HUES6 (cell line): Measurements from ENCODE around the gene BLTP3A.
"Not testable (repeated sequence)": the region's sequence is repeated elsewhere in the genome, so short reads cannot be mapped to it uniquely, and the experiment has no call there.

Experiments used
- H3K27ac ChIP-seq: 2 replicates; pipeline ENCODE4 v1.7.0; 2013; ENCODE audit warnings: low read depth, mild to moderate bottlenecking, low read length, inconsistent platforms
- H3K27me3 ChIP-seq: 2 replicates; pipeline ENCODE4 v1.6.1; 2013; ENCODE audit warnings: low read length; ENCODE audit not compliant: control insufficient read depth, insufficient read depth
- H3K36me3 ChIP-seq: 2 replicates; pipeline ENCODE4 v1.6.1; 2013; ENCODE audit warnings: low read length; ENCODE audit not compliant: control insufficient read depth, insufficient read depth
- H3K4me1 ChIP-seq: 2 replicates; pipeline ENCODE4 v1.6.1; 2013; ENCODE audit warnings: low read length; ENCODE audit not compliant: control insufficient read depth, insufficient read depth
- H3K4me3 ChIP-seq: 2 replicates; pipeline ENCODE4 v1.5.1; 2013; ENCODE audit warnings: low read depth, low read length
- H3K9ac ChIP-seq: one replicate; pipeline ENCODE4 v1.6.1; 2013; ENCODE audit warnings: mild to moderate bottlenecking, low read length
- H3K9me3 ChIP-seq: 2 replicates; pipeline ENCODE4 v1.6.1; 2013; ENCODE audit warnings: low read depth, low read length; ENCODE audit not compliant: control insufficient read depth, insufficient read depth

BLTP3A gene

DNA sequence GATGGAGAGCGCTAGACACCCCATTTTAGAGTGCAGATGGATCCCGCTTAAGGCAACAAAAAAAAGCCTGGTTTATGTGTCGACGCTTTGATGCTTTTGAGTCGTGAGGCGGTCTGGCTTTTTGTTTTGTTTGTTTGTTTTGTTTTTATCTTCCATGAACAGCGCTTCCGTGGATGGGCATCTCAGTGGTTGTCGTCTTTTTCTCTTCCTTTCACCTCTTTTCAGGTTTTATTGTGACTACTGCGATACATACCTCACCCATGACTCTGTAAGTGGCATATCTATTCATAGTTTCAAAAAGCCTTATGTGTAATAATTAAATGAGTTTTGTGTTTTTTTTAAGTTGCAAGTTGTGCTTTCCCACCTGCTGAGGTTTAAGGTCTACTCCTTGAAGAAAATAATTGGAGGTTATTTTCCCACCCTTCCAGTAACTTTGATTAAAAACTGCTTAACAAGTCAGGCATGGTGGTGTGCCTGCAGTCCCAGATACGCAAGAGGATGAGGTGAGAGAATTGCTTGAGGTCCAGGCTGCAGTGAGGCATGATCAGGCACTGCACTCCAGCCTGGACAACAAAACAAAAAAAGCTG lies 34.1 kb upstream of the BLTP3A start:
- Histone ChIP-seq H3K27ac (peak overlapping the region; percentile 67), H3K4me1 (no peaks in the 10 kb centered on the region), H3K4me3 (peak overlapping the region; percentile 93), H3K9ac (peak overlapping the region; percentile 98), H3K9me3 (no peaks in the 10 kb centered on the region), H3K27me3 (no peaks in the 10 kb centered on the region), H3K36me3 (peaks cover 28% of the 10 kb centered on the region)

DNA sequence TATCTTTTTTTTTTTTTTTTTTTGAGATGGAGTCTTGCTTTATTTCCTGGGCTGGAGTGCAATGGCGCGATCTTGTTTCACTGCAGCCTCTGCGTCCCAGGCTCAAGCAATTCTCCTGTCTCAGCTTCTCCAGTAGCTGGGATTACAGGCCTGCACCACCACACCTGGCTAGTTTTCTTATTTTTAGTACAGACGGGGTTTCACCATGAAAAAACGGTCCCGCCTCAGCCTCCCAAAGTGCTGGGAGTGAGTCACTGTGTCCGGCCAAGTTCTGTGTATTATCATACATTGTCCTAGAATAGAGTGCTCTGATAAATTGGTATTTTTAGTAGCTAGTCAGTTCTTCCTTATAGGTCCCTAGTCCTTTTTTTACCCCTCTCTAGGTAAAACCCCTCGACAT lies 31.8 kb upstream of the BLTP3A start:
- Histone ChIP-seq H3K4me3 (no peak overlapping the region), H3K9ac (no peak overlapping the region), H3K36me3 (peaks cover 43% of the 10 kb centered on the region), H3K27me3 (no peaks in the 10 kb centered on the region), H3K9me3 (no peaks in the 10 kb centered on the region), H3K4me1 (no peaks in the 10 kb centered on the region), H3K27ac (no peak overlapping the region)

DNA sequence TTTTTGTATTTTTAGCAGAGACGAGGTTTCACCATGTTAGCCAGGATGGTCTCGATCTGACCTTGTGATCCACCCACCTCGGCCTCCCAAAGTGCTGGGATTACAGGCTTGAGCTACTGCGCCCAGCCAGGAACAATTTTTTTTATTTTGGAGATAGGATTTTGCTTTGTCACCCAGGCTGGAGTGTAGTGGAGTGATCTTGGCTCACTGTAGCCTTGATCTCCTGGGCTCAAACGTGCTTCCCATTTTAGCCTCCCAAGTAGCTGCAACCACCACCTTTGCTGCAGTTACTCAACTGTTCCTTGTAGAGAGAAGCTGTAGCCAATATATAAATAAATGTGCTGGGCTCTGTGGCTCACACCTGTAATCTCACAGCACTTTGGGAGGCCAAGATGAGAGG lies 30.2 kb upstream of the BLTP3A start:
- not testable (repeated sequence) for H3K27ac ChIP-seq, H3K27me3 ChIP-seq, H3K9me3 ChIP-seq, H3K4me3 ChIP-seq, H3K9ac ChIP-seq, H3K4me1 ChIP-seq
- peaks cover 56% of the 10 kb centered on the region for H3K36me3 ChIP-seq

DNA sequence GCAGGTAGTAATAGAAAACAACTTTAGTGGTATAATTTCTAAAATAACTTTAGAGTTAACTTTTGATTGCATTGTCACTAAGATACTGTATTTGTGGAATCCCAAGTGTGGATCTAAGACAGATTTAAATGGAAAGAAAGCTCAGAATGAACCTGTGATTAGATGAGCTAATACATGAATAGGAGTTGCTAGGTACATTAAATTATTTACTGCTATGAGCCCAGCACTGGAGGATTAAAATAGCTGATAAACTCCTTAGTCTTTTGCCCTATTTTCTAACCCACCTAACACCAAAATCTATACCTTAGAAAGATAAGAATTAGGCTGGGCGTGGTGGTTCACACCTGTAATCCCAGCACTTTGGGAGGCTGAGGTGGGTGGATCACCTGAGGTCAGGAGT lies 23.7 kb upstream of the BLTP3A start:
- H3K4me3 ChIP-seq = no peak overlapping the region
- no peaks in the 10 kb centered on the region for H3K9me3 ChIP-seq
- H3K9ac ChIP-seq = no peak overlapping the region
- no peaks in the 10 kb centered on the region for H3K4me1 ChIP-seq
- peaks cover 86% of the 10 kb centered on the region for H3K36me3 ChIP-seq
- no peaks in the 10 kb centered on the region for H3K27me3 ChIP-seq
- no peak overlapping the region for H3K27ac ChIP-seq

DNA sequence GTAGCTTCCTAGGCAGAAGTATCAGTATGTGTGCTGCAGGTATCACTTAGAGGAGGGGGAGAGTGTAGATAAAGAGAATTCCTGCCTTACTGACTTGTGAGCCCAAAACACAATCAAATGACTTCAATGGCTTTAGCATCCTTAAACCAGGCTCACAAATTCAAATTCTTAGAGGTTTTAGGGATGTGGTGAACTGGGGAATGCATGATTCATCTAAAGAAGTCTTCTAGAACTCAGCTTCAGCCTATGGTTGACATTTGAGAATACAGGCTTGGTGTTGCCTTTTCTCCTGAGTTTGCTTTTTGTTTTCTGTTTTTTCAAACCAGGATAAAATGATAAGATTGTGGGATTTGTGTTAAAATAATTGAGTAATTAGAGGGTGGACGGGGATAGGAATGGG lies 20.2 kb upstream of the BLTP3A start:
- no peak overlapping the region for H3K4me3 ChIP-seq
- H3K4me1 ChIP-seq = no peaks in the 10 kb centered on the region
- H3K9me3 ChIP-seq = no peaks in the 10 kb centered on the region
- peaks cover 83% of the 10 kb centered on the region for H3K36me3 ChIP-seq
- no peak overlapping the region for H3K9ac ChIP-seq
- H3K27me3 ChIP-seq = no peaks in the 10 kb centered on the region
- H3K27ac ChIP-seq = no peak overlapping the region

DNA sequence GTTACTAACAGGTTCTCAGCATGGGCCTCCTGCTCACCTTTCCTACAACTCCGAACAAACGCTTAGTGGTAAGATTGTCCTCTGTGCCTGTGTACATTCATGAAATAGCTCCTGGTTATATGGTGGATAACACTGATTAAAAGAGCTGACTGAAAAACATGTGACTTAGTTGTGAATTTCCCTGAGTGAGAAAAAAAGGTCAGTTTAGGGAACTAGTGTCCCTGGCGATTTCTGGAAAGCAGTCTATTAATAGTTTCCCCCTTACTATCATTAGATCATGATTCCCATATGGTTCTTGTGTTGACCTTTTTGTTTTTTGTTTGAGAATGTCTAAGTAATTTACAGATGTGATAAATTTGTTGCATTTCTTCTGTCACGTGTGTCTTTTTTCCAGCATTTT lies 18.9 kb upstream of the BLTP3A start:
- Histone ChIP-seq H3K27me3 (no peaks in the 10 kb centered on the region), H3K4me1 (no peaks in the 10 kb centered on the region), H3K27ac (no peak overlapping the region), H3K9me3 (no peaks in the 10 kb centered on the region), H3K36me3 (peaks cover 71% of the 10 kb centered on the region), H3K9ac (no peak overlapping the region), H3K4me3 (no peak overlapping the region)

DNA sequence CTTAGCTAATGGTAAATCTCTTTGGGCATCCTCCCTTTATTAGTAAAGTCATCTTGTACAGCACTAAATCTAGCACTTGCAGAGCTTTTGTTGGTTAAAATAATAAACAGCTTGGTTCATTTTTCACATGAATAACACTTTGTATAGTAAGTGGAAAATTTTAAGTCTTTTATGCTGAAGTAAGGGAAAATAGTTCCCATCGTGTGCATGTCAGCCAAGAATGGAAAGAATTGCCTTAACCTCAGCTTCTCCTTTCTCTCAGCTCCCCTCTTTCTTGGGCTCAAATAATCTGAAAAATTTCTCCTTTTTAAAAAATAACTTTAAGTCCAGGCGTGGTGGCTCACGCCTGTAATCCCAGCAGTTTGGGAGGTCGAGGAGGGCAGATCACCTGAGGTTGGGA lies 18.0 kb upstream of the BLTP3A start:
- Histone ChIP-seq H3K27ac (no peak overlapping the region), H3K9me3 (no peaks in the 10 kb centered on the region), H3K9ac (no peak overlapping the region), H3K27me3 (no peaks in the 10 kb centered on the region), H3K4me1 (no peaks in the 10 kb centered on the region), H3K4me3 (no peak overlapping the region), H3K36me3 (peaks cover 61% of the 10 kb centered on the region)

DNA sequence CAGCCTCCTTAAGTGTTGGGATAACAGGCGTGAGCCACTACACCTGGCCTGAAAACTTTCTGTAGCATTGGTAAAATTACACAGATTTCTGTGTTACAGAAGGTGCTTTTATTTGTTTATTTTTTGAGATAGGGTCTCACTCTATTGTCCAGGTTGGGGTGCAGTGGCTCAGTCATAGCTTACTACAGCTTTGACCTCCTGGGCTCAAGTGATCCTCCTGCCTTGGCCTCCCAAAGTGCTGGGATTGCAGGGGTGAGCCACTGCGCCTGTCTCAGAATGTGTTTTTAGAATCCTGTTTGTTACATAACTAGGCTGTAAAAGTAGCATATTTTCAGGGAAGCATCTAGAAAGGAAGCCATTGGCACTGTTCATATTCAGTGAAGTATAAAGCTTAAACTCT lies 16.9 kb upstream of the BLTP3A start:
- Histone ChIP-seq H3K27ac (no peak overlapping the region), H3K4me3 (no peak overlapping the region)

DNA sequence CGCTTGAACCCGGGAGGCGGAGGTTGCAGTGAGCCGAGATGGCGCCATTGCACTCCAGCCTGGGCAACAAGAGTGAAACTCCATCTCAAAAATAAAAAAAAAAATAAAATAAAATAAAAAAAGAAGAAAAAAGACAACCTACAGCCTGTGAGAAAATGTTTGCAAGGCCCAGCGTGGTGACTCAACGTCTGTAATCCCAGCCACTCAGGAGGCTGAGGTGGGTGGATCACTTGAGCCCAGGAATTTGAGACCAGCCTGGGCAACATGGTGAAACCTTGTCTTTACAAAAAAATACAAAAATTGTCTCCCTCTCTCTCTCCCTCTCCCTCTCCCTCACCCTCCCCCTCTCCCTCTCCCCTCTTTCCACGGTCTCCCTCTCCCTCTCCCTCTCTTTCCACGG lies 6.5 kb upstream of the BLTP3A start:
- H3K27me3 ChIP-seq, H3K36me3 ChIP-seq, H3K27ac ChIP-seq, H3K9ac ChIP-seq, H3K4me1 ChIP-seq, H3K9me3 ChIP-seq, H3K4me3 ChIP-seq: not testable (repeated sequence)

More for the DNA sequence above, 16.9 kb upstream of the BLTP3A start:
- Histone ChIP-seq H3K9ac (no peak overlapping the region), H3K4me1 (no peaks in the 10 kb centered on the region), H3K9me3 (no peaks in the 10 kb centered on the region), H3K27me3 (no peaks in the 10 kb centered on the region), H3K36me3 (peaks cover 52% of the 10 kb centered on the region)

DNA sequence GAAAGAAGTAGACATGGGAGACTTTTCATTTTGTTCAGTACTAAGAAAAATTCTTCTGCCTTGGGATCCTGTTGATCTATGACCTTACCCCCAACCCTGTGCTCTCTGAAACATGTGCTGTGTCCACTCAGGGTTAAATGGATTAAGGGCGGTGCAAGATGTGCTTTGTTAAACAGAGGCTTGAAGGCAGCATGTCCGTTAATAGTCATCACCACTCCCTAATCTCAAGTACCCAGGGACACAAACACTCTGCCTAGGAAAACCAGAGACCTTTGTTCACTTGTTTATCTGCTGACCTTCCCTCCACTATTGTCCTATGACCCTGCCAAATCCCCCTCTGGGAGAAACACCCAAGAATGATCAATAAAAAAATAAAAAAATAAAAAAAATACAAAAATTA lies 4.7 kb upstream of the BLTP3A start:
- not testable (repeated sequence) for H3K9me3 ChIP-seq, H3K36me3 ChIP-seq, H3K27me3 ChIP-seq, H3K4me1 ChIP-seq, H3K27ac ChIP-seq, H3K9ac ChIP-seq, H3K4me3 ChIP-seq

DNA sequence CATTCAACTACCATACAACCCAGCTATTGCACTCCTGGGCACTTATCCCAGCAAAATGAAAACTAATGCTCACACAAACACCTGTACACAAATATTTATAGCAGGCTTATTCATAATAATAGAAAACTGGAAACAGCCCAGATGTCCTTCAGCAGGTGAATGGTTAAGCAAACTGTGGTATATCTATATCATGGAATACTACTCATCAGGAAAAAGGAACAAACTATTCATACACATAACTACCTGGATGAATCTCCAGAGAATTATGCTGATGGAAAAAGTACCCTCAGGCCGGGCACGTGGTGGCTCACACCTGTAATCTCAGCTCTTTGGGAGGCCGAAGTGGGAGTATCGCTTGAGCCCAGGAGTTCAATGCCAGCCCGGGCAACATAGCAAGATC lies 3.8 kb upstream of the BLTP3A start:
- Histone ChIP-seq H3K4me3 (no peak overlapping the region), H3K27ac (no peak overlapping the region), H3K36me3 (no peaks in the 10 kb centered on the region), H3K9ac (no peak overlapping the region), H3K9me3 (peaks cover 10% of the 10 kb centered on the region), H3K4me1 (0 out of 2 replicates have a peak, but pooled peaks cover 3% of the 10 kb centered on the region), H3K27me3 (no peaks in the 10 kb centered on the region)
